ENCODE measurements around the gene KIF5A.

KIF5A gene

DNA sequence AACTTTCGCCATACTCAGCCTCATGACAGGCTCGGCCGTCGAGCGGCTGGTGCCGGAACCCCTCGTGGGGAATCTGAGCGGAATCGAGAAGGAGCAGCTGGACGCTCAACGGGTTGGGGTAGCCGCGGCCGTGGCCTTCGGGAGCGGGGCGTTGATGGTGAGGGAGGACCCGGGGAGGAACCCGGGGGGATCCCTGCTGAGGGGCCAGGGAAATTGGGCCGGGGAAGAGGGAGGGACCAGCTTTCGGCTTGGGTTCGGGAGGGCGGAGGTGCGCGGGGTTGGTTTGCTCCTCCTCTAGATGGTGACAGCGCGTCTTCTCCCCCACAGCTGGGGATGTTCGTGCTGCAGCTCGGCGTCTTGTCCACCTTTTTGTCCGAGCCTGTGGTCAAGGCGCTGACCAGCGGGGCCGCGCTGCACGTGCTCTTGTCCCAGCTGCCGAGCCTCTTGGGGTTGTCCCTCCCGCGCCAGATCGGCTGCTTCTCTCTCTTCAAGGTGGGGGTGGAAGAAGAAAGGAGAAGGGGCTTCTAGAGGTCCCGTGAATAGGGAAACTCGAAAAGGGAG lies 71.2 kb downstream of the KIF5A start:
- TF ChIP-seq POU2F2 (IDR thresholded peaks at IDR 0.05; ENCODE audit: low read depth, low read length): no peak
- no peak for TF ChIP-seq SPI1 (IDR thresholded peaks at IDR 0.05; ENCODE audit: low read depth, low read length)
- TF ChIP-seq PAX5 (IDR thresholded peaks at IDR 0.05; ENCODE audit: insufficient read depth, low read length, severe bottlenecking): no peak
- TF ChIP-seq POLR2AphosphoS5 (IDR thresholded peaks at IDR 0.05; ENCODE audit: low read depth, low read length): no peak
- no peak for TF ChIP-seq TAF1 (IDR thresholded peaks at IDR 0.05; ENCODE audit: low read depth, low read length)
- no peak for TF ChIP-seq POLR2A (IDR thresholded peaks at IDR 0.05; ENCODE audit: low read depth, low read length)
- FAIRE-seq (no peak), DNase-seq (ENCODE audit: insufficient read length, low spot score) (no peak)

DNA sequence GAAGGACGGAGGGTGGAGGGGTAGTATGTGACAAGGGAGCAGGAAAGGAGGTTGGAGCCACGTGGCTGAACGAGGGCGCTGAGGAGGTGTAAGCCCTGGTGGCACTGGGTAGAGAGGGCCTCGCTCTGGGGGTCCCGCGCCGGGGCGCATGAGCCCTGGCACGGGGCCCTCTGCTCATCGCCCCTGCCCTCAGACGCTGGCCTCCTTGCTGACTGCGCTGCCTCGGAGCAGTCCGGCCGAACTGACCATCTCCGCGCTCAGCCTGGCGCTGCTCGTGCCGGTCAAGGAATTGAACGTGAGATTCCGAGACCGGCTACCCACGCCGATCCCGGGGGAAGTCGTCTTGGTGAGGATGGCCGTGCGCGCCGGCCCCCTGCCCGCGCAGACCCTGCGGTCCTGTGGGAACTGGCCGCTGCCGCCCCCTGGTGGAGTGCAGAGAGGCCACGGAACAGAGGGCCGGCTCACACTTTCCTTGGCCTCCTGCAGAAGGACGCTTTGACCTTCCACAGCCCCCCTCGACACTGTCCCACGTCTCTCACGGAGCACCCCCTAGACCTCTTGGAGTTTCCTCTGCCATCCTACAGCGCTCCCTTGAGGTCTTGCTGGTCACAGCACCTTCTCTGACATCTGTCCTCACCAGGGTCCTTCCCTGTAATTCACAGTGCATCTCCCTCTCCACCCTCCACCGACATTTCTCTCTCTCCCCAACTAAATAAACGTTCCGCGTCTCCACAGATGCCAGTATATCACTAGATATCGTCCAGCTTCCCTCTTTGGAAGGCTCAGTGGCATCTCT lies 71.9 kb downstream of the KIF5A start:
- DNase-seq (ENCODE audit: insufficient read length, low spot score) (peak; percentile 76), FAIRE-seq (peak; percentile 76)
- TF ChIP-seq POLR2AphosphoS5 (IDR thresholded peaks at IDR 0.05; ENCODE audit: low read depth, low read length) (no peak), SPI1 (IDR thresholded peaks at IDR 0.05; ENCODE audit: low read depth, low read length) (no peak), POU2F2 (IDR thresholded peaks at IDR 0.05; ENCODE audit: low read depth, low read length) (no peak), POLR2A (IDR thresholded peaks at IDR 0.05; ENCODE audit: low read depth, low read length) (no peak), PAX5 (IDR thresholded peaks at IDR 0.05; ENCODE audit: insufficient read depth, low read length, severe bottlenecking) (no peak), TAF1 (IDR thresholded peaks at IDR 0.05; ENCODE audit: low read depth, low read length) (no peak)

DNA sequence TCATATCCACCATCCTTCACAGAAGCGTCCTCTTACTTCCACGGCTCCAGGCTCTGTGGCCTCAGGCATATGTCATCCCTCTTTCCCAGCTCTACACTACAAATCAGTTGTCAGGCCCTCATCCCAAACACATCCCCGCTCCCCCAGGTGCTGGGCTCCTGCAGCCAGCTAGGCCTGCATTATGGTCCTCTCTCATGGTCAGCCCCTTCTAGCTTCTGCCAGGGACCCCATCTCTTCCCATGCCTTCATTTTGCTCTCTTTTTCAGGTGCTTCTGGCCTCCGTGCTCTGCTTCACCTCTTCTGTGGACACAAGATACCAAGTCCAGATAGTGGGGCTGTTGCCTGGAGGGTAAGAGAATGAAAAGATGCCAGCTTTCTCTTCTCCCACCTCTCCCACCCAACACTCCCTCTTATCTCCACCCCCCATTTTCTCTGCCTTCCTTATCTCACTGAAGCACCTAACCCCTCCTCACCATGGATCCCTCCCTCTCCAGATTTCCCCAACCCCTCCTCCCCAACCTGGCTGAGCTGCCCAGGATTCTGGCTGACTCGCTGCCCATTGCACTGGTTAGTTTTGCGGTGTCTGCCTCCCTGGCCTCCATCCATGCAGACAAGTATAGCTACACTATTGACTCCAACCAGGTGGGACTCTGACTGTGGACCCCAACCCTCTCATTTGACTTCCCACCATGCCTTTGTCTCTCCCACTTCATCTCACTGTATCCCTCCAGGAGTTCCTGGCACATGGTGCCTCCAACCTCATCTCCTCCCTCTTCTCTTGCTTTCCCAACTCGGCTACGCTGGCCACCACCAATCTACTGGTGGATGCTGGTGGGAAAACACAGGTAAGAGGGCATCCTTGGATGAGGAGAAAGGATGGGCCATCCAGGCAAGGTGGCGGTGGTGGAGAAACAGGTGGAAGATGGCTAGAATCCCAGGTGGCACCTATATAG lies 72.7 kb downstream of the KIF5A start:
- TF ChIP-seq POLR2AphosphoS5 (IDR thresholded peaks at IDR 0.05; ENCODE audit: low read depth, low read length) (no peak), POLR2A (IDR thresholded peaks at IDR 0.05; ENCODE audit: low read depth, low read length) (no peak), TAF1 (IDR thresholded peaks at IDR 0.05; ENCODE audit: low read depth, low read length) (no peak), POU2F2 (IDR thresholded peaks at IDR 0.05; ENCODE audit: low read depth, low read length) (no peak), PAX5 (IDR thresholded peaks at IDR 0.05; ENCODE audit: insufficient read depth, low read length, severe bottlenecking) (no peak), SPI1 (IDR thresholded peaks at IDR 0.05; ENCODE audit: low read depth, low read length) (no peak)
- FAIRE-seq (no peak), DNase-seq (ENCODE audit: insufficient read length, low spot score) (no peak)

GRCh38 chr12:57623385-57623784 lies 73.5 kb downstream of the KIF5A start:
- no peak for TF ChIP-seq SPI1 (IDR thresholded peaks at IDR 0.05; ENCODE audit: low read depth, low read length)
- TF ChIP-seq POLR2A (IDR thresholded peaks at IDR 0.05; ENCODE audit: low read depth, low read length): no peak
- no peak for TF ChIP-seq TAF1 (IDR thresholded peaks at IDR 0.05; ENCODE audit: low read depth, low read length)
- TF ChIP-seq PAX5 (IDR thresholded peaks at IDR 0.05; ENCODE audit: insufficient read depth, low read length, severe bottlenecking): no peak
- no peak for TF ChIP-seq POLR2AphosphoS5 (IDR thresholded peaks at IDR 0.05; ENCODE audit: low read depth, low read length)
- TF ChIP-seq POU2F2 (IDR thresholded peaks at IDR 0.05; ENCODE audit: low read depth, low read length): no peak
- FAIRE-seq (no peak), DNase-seq (ENCODE audit: insufficient read length, low spot score) (no peak)

DNA sequence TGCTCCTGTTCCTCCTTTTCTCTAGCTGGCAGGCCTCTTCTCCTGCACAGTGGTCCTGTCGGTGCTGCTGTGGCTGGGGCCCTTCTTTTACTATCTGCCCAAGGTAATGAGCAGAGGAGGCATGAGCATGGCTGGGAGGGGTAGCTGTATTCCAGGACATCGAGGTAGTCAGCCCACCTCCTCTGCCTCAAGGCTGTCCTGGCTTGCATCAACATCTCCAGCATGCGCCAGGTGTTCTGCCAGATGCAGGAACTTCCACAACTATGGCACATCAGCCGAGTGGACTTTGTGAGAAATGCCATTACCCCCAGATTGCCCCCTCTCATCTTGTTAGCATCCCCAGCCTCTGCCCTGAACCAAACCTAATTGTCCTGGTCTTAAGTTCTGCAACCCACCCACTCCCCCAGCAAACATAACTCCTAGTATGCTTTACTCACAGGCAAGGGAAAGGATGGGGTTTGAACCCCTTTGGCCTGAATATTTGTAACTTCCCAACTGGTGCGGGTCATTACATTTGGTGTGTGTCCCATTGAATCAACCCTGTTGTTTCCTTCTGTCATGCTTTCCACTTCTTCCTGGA lies 74.1 kb downstream of the KIF5A start:
- FAIRE-seq (no peak), DNase-seq (ENCODE audit: insufficient read length, low spot score) (no peak)
- TF ChIP-seq PAX5 (IDR thresholded peaks at IDR 0.05; ENCODE audit: insufficient read depth, low read length, severe bottlenecking) (no peak), POU2F2 (IDR thresholded peaks at IDR 0.05; ENCODE audit: low read depth, low read length) (no peak), SPI1 (IDR thresholded peaks at IDR 0.05; ENCODE audit: low read depth, low read length) (no peak), POLR2AphosphoS5 (IDR thresholded peaks at IDR 0.05; ENCODE audit: low read depth, low read length) (no peak), TAF1 (IDR thresholded peaks at IDR 0.05; ENCODE audit: low read depth, low read length) (no peak), POLR2A (IDR thresholded peaks at IDR 0.05; ENCODE audit: low read depth, low read length) (no peak)

DNA sequence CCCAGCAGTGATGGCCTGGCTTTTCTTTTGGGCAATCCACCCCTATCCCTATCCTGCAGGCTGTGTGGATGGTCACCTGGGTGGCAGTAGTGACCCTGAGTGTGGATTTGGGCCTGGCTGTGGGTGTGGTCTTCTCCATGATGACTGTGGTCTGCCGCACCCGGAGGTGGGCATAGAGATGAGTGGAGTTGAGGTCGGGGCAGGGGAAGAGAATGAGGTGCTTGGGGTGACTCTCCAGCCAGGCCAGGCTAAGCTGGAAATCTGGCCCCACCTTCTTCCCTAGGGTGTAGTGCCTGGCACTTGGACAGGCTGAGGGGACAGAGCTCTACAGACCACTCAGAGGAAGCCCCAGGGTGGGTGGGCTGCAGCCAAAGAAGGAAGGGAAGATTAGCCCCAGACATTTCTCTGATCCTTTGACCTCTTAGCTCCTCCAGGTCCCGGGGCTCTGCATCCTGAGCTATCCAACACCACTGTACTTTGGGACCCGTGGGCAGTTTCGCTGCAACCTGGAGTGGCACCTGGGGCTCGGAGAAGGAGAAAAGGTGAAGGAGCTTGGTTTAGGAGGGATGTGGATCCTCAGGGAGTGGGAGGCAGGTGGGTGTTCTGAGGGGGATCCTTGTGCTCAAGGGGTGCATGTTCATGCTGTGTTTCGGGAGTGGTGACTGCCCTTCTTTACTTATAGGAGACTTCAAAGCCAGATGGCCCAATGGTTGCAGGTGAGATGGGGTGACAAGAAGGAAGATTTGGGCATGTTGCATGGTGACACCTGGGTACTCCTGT lies 74.8 kb downstream of the KIF5A start:
- FAIRE-seq: no peak
- TF ChIP-seq POLR2A (IDR thresholded peaks at IDR 0.05; ENCODE audit: low read depth, low read length): no peak
- no peak for TF ChIP-seq POLR2AphosphoS5 (IDR thresholded peaks at IDR 0.05; ENCODE audit: low read depth, low read length)
- TF ChIP-seq POU2F2 (IDR thresholded peaks at IDR 0.05; ENCODE audit: low read depth, low read length): no peak
- no peak for DNase-seq (ENCODE audit: insufficient read length, low spot score)

DNA sequence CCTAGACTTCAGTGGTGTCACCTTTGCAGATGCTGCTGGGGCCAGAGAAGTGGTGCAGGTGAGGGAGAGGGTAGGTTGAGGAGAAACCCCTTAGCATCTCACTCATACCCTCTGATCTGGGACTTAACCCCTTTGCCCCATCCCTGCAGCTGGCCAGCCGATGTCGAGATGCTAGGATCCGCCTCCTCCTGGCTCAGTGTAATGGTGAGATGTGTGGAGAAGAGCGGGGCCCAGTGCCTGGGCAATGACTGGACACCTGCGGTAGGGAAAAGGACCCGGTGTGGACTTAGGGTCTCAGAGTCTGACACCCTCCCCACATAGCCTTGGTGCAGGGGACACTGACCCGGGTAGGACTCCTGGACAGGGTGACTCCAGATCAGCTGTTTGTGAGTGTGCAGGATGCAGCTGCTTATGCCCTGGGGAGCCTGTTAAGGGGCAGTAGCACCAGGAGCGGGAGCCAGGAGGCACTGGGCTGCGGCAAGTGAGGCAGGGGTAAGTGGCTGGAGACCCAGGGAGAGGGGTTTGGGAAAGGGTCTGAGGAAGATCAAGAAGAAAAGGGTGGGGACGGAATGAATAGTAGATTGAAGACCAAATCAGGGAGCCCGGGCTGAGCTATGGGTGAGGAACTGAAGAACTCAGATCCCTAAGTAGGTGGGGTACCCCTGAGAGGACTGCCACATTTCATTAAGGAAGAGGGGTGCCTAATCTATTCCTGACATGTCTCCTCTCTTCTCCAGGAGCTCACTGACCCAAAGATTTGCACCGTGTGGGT lies 75.6 kb downstream of the KIF5A start:
- FAIRE-seq: no peak
- DNase-seq (ENCODE audit: insufficient read length, low spot score): no peak
- TF ChIP-seq POLR2A (IDR thresholded peaks at IDR 0.05; ENCODE audit: low read depth, low read length): no peak
- TF ChIP-seq POU2F2 (IDR thresholded peaks at IDR 0.05; ENCODE audit: low read depth, low read length): no peak
- TF ChIP-seq PAX5 (IDR thresholded peaks at IDR 0.05; ENCODE audit: insufficient read depth, low read length, severe bottlenecking): no peak
- no peak for TF ChIP-seq POLR2AphosphoS5 (IDR thresholded peaks at IDR 0.05; ENCODE audit: low read depth, low read length)
- TF ChIP-seq TAF1 (IDR thresholded peaks at IDR 0.05; ENCODE audit: low read depth, low read length): no peak
- no peak for TF ChIP-seq SPI1 (IDR thresholded peaks at IDR 0.05; ENCODE audit: low read depth, low read length)
